Lower leg skin (tissue), 4 donors: ENCODE results near the gene TOR4A. TPM values are rescaled to one million over a fixed set of nuclear protein-coding genes. Genes with fewer than 3 reads are reported as not detected.

Experiments
- DNase-seq, 2 donors: peaks; one replicate each; pipeline ENCODE4 v3.0.0-alpha.2; 2019; ENCODE audit warnings: low spot score in 2 of 2
- H3K4me3 ChIP-seq: fragments of 200-600 bp; sonication (generic); 2 replicates; pipeline ENCODE4 v1.5.1; 2017; ENCODE audit warnings: mild to moderate bottlenecking, low read depth; ENCODE audit not compliant: poor library complexity, severe bottlenecking
- POLR2A ChIP-seq, 2 donors: fragments of 450-650 bp; IDR thresholded peaks; one replicate each; pipeline ENCODE4 v1.6.1; 2016 to 2017; ENCODE audit warnings: antibody characterized with exemption in 2 of 2, mild to moderate bottlenecking in 1 of 2, moderate library complexity in 1 of 2
- WGBS, 2 donors: methylation state at CpG; one replicate each; pipeline ENCODE4 v1.1.5; 2018; 5-methylcytosine and 5-hydroxymethylcytosine counted together
- intact Hi-C: fragments of 100-400 bp; cut with DNase I; formaldehyde crosslinking; loops from one replicate; pipeline ENCODE4 v1.15.0; 2023; ENCODE audit warnings: low total_unique reads
- total RNA-seq, 4 donors: library from RNA; depleted of rRNA; stranded (reverse); fragments of >200 nt; gene quantifications; one replicate each; pipeline ENCODE4 v1.1.0, GENCODE V29; 2016
- TF ChIP-seq, protein P1 (sequence below), 3 donors: fragments of 450-650 bp; IDR thresholded peaks; one replicate each; pipeline ENCODE4 v1.5.1; 2016; ENCODE audit warnings: antibody characterized with exemption in 3 of 3, mild to moderate bottlenecking in 3 of 3, moderate library complexity in 2 of 3

TOR4A gene
- total RNA-seq, 4 donors from 2014 or later, result 4.9 to 7.4 (median 5.6) TPM

DNA sequence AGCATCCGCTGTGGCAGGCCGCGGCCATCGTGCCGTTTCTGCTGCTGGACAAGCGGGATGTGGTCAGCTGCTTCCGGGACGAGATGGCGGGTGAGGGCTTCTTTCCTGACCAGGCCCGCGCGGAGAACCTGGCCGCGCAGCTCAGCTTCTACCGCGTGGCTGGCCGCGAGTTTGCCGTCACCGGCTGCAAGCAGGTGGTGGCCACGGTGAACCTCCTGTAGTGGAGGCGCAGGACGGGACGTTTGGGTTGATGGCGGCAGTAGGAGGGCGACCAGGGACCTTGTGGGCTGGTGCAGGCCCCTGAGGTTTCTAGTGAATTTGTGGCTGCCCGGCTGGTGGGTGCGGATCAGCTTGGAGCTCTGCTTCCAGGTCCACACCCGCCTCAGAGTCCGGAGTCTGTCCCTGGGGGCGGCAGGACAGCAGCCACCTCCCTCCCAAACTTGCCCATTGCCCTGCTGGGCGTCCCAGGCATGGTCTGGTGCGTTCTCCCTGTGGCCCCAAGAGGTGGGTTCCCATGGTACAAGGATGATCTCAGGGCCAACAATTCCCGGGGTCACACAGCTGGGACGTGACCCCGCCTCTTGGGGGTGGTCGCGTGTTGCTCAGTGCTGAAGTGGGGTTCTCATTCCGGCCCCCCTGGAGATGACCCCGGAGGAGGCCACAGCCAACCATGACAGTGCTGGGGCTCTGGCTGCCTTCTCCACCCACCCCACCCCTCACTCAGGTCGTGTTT lies 2.4 kb downstream of the TOR4A start:
- DNase-seq, result no peak
- WGBS, 2 donors, result 74 to 83% methylated on average over 27 to 40 of the region's 41 CpGs
- intact Hi-C loops, result no loop called here
- TF ChIP-seq, protein P1, sequence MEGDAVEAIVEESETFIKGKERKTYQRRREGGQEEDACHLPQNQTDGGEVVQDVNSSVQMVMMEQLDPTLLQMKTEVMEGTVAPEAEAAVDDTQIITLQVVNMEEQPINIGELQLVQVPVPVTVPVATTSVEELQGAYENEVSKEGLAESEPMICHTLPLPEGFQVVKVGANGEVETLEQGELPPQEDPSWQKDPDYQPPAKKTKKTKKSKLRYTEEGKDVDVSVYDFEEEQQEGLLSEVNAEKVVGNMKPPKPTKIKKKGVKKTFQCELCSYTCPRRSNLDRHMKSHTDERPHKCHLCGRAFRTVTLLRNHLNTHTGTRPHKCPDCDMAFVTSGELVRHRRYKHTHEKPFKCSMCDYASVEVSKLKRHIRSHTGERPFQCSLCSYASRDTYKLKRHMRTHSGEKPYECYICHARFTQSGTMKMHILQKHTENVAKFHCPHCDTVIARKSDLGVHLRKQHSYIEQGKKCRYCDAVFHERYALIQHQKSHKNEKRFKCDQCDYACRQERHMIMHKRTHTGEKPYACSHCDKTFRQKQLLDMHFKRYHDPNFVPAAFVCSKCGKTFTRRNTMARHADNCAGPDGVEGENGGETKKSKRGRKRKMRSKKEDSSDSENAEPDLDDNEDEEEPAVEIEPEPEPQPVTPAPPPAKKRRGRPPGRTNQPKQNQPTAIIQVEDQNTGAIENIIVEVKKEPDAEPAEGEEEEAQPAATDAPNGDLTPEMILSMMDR (IDR thresholded peaks at IDR 0.05), result no peak
- TF ChIP-seq POLR2A (IDR thresholded peaks at IDR 0.05), result no peak
- no peak overlapping the region for H3K4me3 ChIP-seq

DNA sequence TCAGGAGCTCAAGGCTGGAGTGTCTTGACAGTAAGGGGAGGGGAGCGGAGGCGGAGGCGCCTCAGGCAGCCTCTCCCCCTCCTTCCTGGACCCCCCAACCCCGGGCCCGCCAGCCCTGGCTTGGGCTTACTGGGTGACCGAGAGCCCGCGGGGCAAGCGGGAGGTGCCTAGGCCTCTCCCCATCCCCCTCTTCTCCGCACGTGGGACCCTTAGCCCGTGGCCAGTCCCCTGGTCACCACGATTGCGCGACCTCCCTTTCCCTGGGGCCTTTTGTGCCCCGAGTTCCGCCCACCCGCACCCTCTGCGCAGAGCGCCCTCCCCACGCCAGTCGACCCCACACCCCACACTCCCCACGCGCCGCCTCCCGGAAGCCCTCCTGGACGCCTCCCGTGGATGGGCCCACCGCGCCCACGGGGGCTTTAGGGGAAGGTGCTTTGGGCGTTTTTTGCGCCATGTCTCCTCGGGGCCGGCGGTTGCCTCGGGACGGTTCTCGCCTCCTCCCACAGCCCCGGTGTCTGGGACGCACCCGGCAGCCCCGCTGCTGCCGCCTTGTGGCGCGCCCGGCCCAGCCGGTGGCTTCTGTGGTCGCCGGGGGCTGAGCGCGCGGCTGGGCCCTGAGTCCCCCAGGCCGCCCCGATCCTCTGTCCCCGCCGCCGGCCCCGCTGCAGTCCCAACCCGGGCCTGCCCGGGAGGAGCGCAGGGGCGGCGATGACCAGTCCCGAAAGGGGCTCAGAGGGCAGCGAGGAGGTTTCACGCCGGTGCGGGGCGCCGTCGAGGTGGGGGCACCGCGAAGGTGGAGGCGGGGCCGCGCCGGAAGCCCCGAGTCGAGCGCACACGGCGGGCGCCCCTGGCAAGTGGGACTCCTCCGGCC lies 3.2 kb downstream of the TOR4A start:
- intact Hi-C loops, result no loop called here
- TF ChIP-seq, protein P1 (IDR thresholded peaks at IDR 0.05), result no peak
- no peak for TF ChIP-seq POLR2A (IDR thresholded peaks at IDR 0.05)
- H3K4me3 ChIP-seq, result no peak overlapping the region
- DNase-seq, result no peak
- 49 to 50% methylated on average over 46 to 81 of the region's 85 CpGs for WGBS, 2 donors

DNA sequence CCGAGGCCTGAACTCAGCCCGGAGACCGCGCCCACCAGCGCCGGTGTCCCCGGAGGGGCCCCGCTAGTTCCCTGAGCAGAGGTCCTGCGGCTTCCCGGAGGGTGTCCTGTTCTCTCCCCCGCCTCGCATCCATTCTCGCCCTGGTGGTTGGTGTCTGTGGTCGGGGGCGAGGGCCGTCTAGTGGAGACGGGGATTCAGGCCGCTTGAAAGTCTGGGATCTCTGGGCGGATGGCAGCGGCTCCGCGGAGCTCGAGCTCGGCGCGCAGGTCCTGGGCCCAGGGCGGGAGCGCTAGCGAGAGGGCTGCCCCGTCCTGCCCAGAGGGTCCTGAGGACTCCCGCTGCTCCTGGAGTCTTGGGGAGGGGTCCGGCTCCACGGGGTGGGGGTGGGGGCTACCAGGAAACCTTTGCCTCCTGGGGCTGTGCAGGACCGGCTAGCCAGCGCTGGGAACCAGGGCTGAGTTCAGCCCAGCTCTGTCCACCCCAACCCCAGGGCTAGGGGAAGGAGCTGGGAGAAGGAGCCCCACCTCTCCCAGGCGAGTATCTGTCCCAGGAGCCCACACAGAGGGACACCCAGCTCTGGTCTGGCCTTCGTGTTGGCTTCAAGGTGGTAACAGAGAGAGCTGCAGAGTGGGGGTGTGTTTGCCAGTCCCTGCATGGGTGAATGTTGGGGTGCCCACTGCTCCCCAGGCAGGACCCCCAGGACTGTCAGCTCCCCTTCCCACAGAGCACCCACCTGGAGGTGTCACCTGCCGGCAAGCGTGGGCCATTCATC lies 4.0 kb downstream of the TOR4A start:
- no peak for DNase-seq
- TF ChIP-seq POLR2A (IDR thresholded peaks at IDR 0.05), result no peak
- TF ChIP-seq, protein P1 (IDR thresholded peaks at IDR 0.05), result no peak
- intact Hi-C loops, result no loop called here
- WGBS, 2 donors, result 47 to 73% methylated on average over 32 to 36 of the region's 39 CpGs
- H3K4me3 ChIP-seq, result no peak overlapping the region

DNA sequence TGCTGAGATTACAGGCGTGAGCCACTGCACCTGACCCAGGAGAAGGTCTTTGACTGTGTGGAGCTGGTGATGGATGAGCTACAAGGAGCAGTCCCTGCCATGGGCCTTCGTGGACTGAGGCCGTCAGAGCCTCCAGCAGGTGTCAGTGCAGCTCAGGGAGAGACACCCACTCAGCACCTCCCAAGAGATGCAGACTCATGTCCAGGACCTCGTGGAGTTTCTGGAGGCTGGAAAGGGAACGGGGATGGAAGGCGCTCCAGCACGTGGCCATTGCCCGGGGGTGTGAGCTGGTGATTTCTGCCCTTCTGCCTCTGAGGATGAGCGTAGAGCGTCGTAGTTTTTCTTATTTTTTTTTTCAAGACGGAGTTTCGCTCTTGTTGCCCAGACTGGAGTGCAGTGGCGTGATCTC lies 9.5 kb downstream of the TOR4A start:
- intact Hi-C loops, result no loop called here
- H3K4me3 ChIP-seq, result no peak overlapping the region
- TF ChIP-seq, protein P1 (IDR thresholded peaks at IDR 0.05), result no peak
- no peak for TF ChIP-seq POLR2A (IDR thresholded peaks at IDR 0.05)
- WGBS, 2 donors, result 44 to 46% methylated on average over 14 of the region's 14 CpGs
- no peak for DNase-seq

DNA sequence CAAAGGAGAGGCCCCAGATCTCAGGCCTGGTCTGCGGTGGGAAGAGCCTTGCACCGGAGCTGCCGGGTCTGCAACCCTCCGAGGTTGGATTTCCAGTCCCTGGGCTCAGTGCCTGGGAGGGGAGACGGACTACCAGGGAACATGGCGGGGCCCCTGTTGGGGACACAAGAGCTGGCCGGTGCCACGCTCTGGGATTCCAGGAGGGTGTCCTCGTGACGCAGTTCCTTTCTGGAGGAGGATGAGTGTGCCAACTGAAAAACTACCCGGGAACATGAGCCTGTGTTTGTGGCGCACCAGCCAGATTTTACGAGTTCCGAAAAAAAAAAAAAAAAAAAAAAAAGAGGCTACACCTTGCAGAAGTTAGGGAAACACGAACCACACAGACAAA lies 15.6 kb downstream of the TOR4A start:
- TF ChIP-seq, protein P1 (IDR thresholded peaks at IDR 0.05), result no peak
- no peak for TF ChIP-seq POLR2A (IDR thresholded peaks at IDR 0.05)
- H3K4me3 ChIP-seq, result no peak overlapping the region
- intact Hi-C loops, result no loop called here
- no peak for DNase-seq
- WGBS, 2 donors, result 68 to 69% methylated on average over 13 to 15 of the region's 15 CpGs
